Activated CD4-positive, CD25-positive, alpha-beta regulatory T cell treated with anti-CD3 and anti-CD28 coated beads, Interleukin-2, amount 50 U/mL, for 16 hours (primary cell): ENCODE data around the gene MARVELD3.

Experiments
- DNase-seq: peaks from one replicate; pipeline ENCODE4 v3.0.0-alpha.2; 2020; ENCODE audit warnings: low read depth, low spot score

The MARVELD3 gene

GRCh38 chr16:71622088-71622487, 3.9 kb upstream of the MARVELD3 start:
- DNase-seq = no peak

- DNase-seq = no peak
These were observed 2.4 kb upstream of the MARVELD3 start for GRCh38 chr16:71623597-71623996.

- DNase-seq = no peak
These were observed 702 bp upstream of the MARVELD3 start for GRCh38 chr16:71625113-71625850.

- DNase-seq = no peak
These were observed 852 bp downstream of the MARVELD3 start for GRCh38 chr16:71626858-71627213.

- no peak for DNase-seq
These were observed 1.8 kb downstream of the MARVELD3 start for GRCh38 chr16:71627731-71628181.

- no peak for DNase-seq
These were observed 2.8 kb downstream of the MARVELD3 start for GRCh38 chr16:71628810-71629209.

GRCh38 chr16:71629278-71630016, 3.5 kb downstream of the MARVELD3 start:
- no peak for DNase-seq

- DNase-seq = no peak
These were observed 4.8 kb downstream of the MARVELD3 start for GRCh38 chr16:71630808-71631207.

GRCh38 chr16:71631776-71632175, 5.8 kb downstream of the MARVELD3 start:
- DNase-seq = no peak

GRCh38 chr16:71635632-71636031, 9.6 kb downstream of the MARVELD3 start:
- no peak for DNase-seq

GRCh38 chr16:71637398-71637797, 11.4 kb downstream of the MARVELD3 start:
- no peak for DNase-seq

- DNase-seq = no peak
These were observed 19.5 kb downstream of the MARVELD3 start for GRCh38 chr16:71645450-71645849.

GRCh38 chr16:71647391-71647790, 21.4 kb downstream of the MARVELD3 start:
- no peak for DNase-seq

- no peak for DNase-seq
These were observed 22.2 kb downstream of the MARVELD3 start for GRCh38 chr16:71648162-71648561.

- no peak for DNase-seq
These were observed 22.9 kb downstream of the MARVELD3 start for GRCh38 chr16:71648921-71649320.

- no peak for DNase-seq
These were observed 23.7 kb downstream of the MARVELD3 start for GRCh38 chr16:71649704-71650103.

GRCh38 chr16:71658771-71659170, 32.8 kb downstream of the MARVELD3 start:
- no peak for DNase-seq

GRCh38 chr16:71659471-71659870, 33.5 kb downstream of the MARVELD3 start:
- no peak for DNase-seq

- no peak for DNase-seq
These were observed 40.3 kb downstream of the MARVELD3 start for GRCh38 chr16:71666264-71666663.

GRCh38 chr16:71666928-71667707, 41.1 kb downstream of the MARVELD3 start:
- no peak for DNase-seq

GRCh38 chr16:71669926-71670536, 44.0 kb downstream of the MARVELD3 start:
- no peak for DNase-seq

- DNase-seq = no peak
These were observed 44.6 kb downstream of the MARVELD3 start for GRCh38 chr16:71670537-71670936.
